Peyer's patch (tissue), 4 donors: ENCODE results near the gene NAA11.

Source experiments
- CTCF ChIP-seq, 6 experiments: fragments of 450-650 bp in 4 of 6; fragments of 200-600 bp in 2 of 6; sonication (generic) in 1 of 6; IDR thresholded peaks; one replicate each; pipeline ENCODE4 v1.5.1; 2017 to 2019; ENCODE audit warnings: antibody characterized with exemption in 6 of 6, mild to moderate bottlenecking in 3 of 6, moderate library complexity in 1 of 6
- POLR2A ChIP-seq, 2 donors: fragments of 450-650 bp; IDR thresholded peaks; one replicate each; pipeline ENCODE4 v1.5.1; 2017; ENCODE audit warnings: antibody characterized with exemption in 2 of 2, mild to moderate bottlenecking in 2 of 2, moderate library complexity in 2 of 2

DNA sequence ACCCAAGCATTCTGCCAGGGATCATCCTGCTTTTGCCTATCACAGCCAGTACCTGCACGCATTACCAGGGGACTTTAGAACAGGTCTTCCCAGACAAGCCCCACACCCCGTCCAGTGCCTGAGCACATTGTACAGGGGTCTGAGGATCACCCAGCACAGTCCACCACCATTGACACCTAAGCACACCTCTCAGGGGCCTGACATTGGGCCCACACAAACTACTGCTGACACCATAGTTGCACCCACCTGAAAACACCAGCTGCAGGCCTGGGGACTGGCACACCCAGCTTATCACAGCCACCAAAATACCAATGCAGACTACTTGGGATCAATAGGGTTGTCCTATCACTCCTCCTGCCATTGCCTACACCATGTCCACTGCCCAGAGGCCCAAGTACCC is 14.7 kb upstream of the NAA11 start:
- TF ChIP-seq POLR2A (IDR thresholded peaks at IDR 0.05) (no peak), CTCF (IDR thresholded peaks at IDR 0.05) (no peak)
